Measurements from ENCODE around the gene MRPL16. TPM values are rescaled to one million over a fixed set of nuclear protein-coding genes. Genes with fewer than 3 reads are reported as not detected.
"Not testable (repeated sequence)": the region's sequence is repeated elsewhere in the genome, so short reads cannot be mapped to it uniquely, and the experiment has no call there.

Gene MRPL16
- total RNA-seq = 10 to 100 TPM; 37.8 to 53.9 (median 50.4) TPM
- polyA plus RNA-seq = 10 to 100 TPM; 50.2 to 92.7 (median 55.3) TPM
- long read RNA-seq, donor 1, transcript MRPL16-201 (4 exons, 1,182 nt) = major isoform, 29 of 35 reads
- long read RNA-seq, donor 1, partial matches to known transcripts = 6 of 35 reads
- long read RNA-seq, donor 1, other reads (novel, unspliced or antisense) = 0 of 35 reads
- long read RNA-seq, donor 2, transcript MRPL16-201 (4 exons, 1,182 nt) = major isoform, 48 of 54 reads
- long read RNA-seq, donor 2, partial matches to known transcripts = 2 of 54 reads
- long read RNA-seq, donor 2, other reads (novel, unspliced or antisense) = 3 of 54 reads

DNA sequence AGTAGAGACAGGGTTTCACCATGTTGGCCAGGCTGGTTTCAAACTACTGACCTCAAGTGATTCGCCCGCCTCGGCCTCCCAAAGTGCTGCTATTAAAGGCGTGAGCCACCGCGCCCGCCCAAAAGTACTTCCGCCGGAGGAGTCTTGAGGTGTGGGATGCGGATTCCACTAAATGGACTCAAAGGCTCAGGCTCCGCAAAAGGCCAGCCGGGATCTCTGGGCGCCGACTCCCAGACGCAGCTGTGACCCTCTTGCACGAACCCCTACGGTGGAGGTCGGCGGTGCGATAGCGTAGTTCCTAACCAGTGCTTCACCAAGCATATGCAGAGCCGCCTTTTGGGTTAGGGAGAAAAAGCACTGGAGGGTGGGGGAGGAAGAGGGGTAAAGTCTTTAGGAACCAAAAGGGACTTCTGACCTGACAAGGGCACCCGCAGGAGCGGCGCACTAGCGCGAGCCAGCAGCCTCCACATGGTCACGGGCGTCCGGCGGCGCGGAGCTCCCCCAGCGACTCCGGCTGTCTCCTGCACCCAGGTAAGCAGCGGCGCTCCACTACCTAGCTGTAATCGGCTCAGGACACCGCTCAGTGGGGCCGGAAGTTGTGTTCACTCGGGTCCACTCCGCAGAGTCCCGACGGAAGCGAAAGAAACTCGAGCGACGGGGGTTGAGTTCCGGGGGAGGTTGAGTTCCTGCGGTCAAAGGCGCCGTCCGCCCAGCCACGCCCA, at the start of gene MRPL16:
Gene MRPL16, minus strand, starts transcription at position 590 of the 722 bp plus-strand sequence. Its CDS starts 120 bp downstream, at position 470.
- peak within 1 kb of the TSS; percentile 81 for H3K4me3 ChIP-seq
- intact Hi-C loops (cut with DNase I) = no loop called here
- H3K4me1 ChIP-seq = peaks cover 8% of the 10 kb centered on the region
- peaks cover 4 to 37% of the 10 kb centered on the region in 2 donors for H3K36me3 ChIP-seq (ENCODE audit: insufficient read depth in 1 of 2, low read depth in 1 of 2)
- peak within 1 kb of the TSS; percentile 80 for H3K27ac ChIP-seq
- H3K27me3 ChIP-seq (ENCODE audit: insufficient read depth in 3 of 3, low read length in 2 of 3) = no peaks in the 10 kb centered on the region
- TF ChIP-seq, protein P1, sequence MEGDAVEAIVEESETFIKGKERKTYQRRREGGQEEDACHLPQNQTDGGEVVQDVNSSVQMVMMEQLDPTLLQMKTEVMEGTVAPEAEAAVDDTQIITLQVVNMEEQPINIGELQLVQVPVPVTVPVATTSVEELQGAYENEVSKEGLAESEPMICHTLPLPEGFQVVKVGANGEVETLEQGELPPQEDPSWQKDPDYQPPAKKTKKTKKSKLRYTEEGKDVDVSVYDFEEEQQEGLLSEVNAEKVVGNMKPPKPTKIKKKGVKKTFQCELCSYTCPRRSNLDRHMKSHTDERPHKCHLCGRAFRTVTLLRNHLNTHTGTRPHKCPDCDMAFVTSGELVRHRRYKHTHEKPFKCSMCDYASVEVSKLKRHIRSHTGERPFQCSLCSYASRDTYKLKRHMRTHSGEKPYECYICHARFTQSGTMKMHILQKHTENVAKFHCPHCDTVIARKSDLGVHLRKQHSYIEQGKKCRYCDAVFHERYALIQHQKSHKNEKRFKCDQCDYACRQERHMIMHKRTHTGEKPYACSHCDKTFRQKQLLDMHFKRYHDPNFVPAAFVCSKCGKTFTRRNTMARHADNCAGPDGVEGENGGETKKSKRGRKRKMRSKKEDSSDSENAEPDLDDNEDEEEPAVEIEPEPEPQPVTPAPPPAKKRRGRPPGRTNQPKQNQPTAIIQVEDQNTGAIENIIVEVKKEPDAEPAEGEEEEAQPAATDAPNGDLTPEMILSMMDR (IDR thresholded peaks at IDR 0.05) = peak; percentile 28
- 0 to 1% (median 1%) methylated on average over 52 to 54 of the region's 54 CpGs for WGBS, 3 donors
- ATAC-seq (peak; percentile 98 to 99 (median 99)), DNase-seq (peak; percentile 85 to 92)
- H3K9me3 ChIP-seq = no peaks in the 10 kb centered on the region

DNA sequence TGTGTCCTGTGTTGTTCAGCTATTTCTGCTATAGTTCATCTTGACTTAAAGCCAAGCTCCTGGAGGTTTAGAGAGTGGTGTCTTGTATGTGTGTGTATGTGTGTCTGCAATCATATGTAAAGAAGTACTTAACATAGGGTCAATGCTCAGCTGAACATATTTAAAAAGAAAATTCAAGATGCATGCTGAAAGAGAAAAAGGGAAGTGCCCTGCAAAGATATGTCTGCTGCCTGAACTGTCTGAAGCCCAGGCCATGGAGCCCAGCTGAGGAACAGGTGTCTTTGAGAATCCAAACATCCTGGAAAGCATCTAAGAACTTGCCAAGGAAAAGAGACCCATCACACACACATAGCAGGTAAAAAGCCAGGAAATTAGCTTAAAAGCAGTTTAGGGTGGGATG, 49.1 kb upstream of the MRPL16 start:
- TF ChIP-seq, protein P1 (IDR thresholded peaks at IDR 0.05) = no peak
- no peak for DNase-seq
- Histone ChIP-seq H3K36me3 (ENCODE audit: insufficient read depth in 1 of 2, low read depth in 1 of 2) (no peaks in the 10 kb centered on the region), H3K27ac (no peak overlapping the region), H3K4me3 (no peak overlapping the region), H3K9me3 (no peaks in the 10 kb centered on the region), H3K27me3 (ENCODE audit: insufficient read depth in 3 of 3, low read length in 2 of 3) (peaks cover 0 to 2% (median 0%) of the 10 kb centered on the region in 3 donors), H3K4me1 (no peaks in the 10 kb centered on the region)
- ATAC-seq = no peak
- intact Hi-C loops (cut with DNase I) = no loop called here

DNA sequence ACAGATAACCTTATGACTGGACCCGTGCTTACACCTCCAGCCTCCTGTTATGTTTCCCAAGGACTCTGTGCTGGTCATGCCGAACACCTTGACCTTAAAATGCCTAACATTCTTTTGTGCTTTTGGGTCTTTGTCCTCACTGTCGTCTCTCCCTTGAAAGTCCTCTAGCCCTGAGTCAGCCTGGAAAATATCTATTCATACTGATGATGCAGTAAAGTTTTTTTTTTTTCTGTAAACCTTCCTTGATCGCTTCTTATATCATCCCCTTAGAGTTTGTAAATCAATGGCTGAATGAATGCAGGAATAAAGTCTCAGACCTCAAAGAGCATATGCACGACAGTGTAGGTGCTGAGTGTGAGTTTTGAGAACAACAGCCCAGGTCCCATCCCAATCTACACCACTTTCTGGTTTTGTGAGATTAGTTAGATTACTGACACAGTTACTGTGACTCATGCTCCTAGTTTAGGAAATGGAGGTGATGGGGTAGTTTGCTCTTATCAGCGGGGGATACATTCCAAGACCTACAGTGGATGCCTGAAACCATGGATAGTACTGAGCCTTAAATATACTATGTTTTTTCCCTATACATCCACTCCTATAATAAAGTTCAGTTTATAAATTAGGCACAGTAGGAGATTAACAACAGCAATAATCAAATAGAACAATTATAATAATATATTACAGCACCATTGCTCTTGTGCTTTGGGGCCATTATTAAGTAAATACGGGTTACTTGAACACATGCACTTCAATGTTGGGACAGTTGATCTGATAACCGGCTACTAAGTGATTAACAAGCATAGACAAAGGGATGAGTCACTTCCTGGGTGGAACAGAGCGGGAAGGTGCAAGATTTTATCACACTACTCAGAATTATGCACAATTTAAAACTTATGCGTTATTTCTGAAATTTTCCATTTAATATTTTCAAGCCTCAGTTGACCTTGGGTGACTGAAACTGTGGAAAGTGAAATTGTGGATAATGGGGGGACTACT, 47.2 kb upstream of the MRPL16 start:
- no peaks in the 10 kb centered on the region for H3K9me3 ChIP-seq
- 71 to 75% (median 71%) methylated on average over 10 of the region's 10 CpGs for WGBS, 3 donors
- no peaks in the 10 kb centered on the region for H3K4me1 ChIP-seq
- ATAC-seq (no peak), DNase-seq (no peak)
- TF ChIP-seq, protein P1 (IDR thresholded peaks at IDR 0.05) = no peak
- no peaks in the 10 kb centered on the region for H3K36me3 ChIP-seq (ENCODE audit: insufficient read depth in 1 of 2, low read depth in 1 of 2)
- H3K27me3 ChIP-seq (ENCODE audit: insufficient read depth in 3 of 3, low read length in 2 of 3) = peaks cover 0 to 2% (median 0%) of the 10 kb centered on the region in 3 donors
- no peak overlapping the region for H3K27ac ChIP-seq
- intact Hi-C loops (cut with DNase I) = no loop called here
- no peak overlapping the region for H3K4me3 ChIP-seq

DNA sequence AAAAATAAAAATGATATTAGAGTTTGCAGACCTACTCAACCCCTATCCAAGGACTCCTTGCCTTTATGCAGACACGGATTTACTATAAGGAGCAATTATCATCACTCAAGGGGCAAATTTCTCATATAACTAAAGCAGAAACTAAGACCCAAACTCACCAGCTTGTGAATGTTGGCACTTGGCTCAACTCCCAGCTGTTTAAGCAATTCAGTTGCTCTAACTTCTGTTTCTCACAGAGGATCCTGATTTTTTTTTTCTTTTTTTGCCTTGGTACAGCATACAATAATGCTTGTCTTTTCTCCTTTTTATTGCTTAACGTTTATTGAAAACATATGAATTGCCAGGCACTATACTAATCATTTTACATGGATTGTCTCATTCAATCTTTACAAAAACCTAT, 44.3 kb upstream of the MRPL16 start:
- H3K9me3 ChIP-seq = no peaks in the 10 kb centered on the region
- intact Hi-C loops (cut with DNase I) = no loop called here
- no peaks in the 10 kb centered on the region for H3K36me3 ChIP-seq (ENCODE audit: insufficient read depth in 1 of 2, low read depth in 1 of 2)
- no peak overlapping the region for H3K4me3 ChIP-seq
- no peaks in the 10 kb centered on the region for H3K4me1 ChIP-seq
- ATAC-seq = no peak
- DNase-seq = no peak
- H3K27ac ChIP-seq = no peak overlapping the region
- 35 to 59% (median 44%) methylated on average over 2 of the region's 2 CpGs for WGBS, 3 donors
- TF ChIP-seq, protein P1 (IDR thresholded peaks at IDR 0.05) = no peak
- H3K27me3 ChIP-seq (ENCODE audit: insufficient read depth in 3 of 3, low read length in 2 of 3) = peaks cover 0 to 2% (median 0%) of the 10 kb centered on the region in 3 donors

DNA sequence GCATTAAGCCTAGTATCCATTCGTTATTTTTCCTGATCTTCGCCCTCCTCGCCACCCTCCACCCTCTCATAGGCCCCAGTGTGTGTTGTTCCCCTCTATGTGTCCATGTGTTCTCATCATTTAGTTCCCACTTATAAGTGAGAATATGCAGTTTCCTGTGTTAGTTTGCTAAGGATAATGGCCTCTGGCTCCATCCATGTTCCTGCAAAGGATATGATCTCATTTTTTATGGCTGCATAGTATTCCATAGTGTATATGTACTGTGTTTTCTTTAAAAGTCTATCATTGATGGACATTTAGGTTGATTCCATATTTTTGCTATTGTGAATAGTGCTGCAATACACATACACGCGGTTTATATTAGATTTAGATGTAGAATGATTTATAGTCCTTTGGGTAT, 40.8 kb upstream of the MRPL16 start:
- H3K4me1 ChIP-seq; H3K36me3 ChIP-seq (ENCODE audit: insufficient read depth in 1 of 2, low read depth in 1 of 2); H3K27me3 ChIP-seq (ENCODE audit: insufficient read depth in 3 of 3, low read length in 2 of 3); H3K27ac ChIP-seq; intact Hi-C loops (cut with DNase I); ATAC-seq; H3K4me3 ChIP-seq; DNase-seq; H3K9me3 ChIP-seq: not testable (repeated sequence)
- WGBS, 3 donors = 87 to 95% (median 93%) methylated on average over 5 of the region's 5 CpGs

DNA sequence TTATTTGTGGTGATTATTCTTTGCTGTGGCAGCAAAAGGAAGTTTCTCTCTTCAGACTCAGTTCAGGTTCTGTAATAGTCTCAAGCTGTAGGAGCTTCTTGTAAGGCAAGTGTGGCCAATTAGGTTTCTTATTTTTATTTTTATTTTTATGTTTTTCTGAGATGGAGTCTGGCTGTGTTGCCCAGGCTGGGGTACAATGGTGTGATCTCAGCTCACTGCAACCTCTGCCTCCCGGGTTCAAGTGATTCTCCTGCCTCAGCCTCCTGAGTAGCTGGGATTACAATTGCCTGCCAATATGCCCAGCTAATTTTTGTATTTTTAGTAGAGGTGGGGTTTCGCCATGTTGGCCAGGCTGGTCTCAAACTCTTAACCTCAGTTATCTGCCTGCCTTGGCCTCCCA, 39.0 kb upstream of the MRPL16 start:
- H3K4me3 ChIP-seq; H3K27ac ChIP-seq; intact Hi-C loops (cut with DNase I); H3K36me3 ChIP-seq (ENCODE audit: insufficient read depth in 1 of 2, low read depth in 1 of 2); H3K4me1 ChIP-seq; ATAC-seq; H3K27me3 ChIP-seq (ENCODE audit: insufficient read depth in 3 of 3, low read length in 2 of 3); H3K9me3 ChIP-seq; DNase-seq: not testable (repeated sequence)
- WGBS, 3 donors = 86 to 95% (median 88%) methylated on average over 2 of the region's 2 CpGs

All from psoas muscle (tissue), 8 donors.